KOPT-K1 (cell line): ENCODE measurements around the gene SAA1.

Source experiments
- H3K27ac ChIP-seq: fragments of 200-600 bp; sonication (generic); 2 replicates; pipeline ENCODE4 v1.5.1; 2016; ENCODE audit warnings: antibody characterized with exemption, mild to moderate bottlenecking, low read depth, low read length; ENCODE audit not compliant: poor library complexity, severe bottlenecking
- H3K36me3 ChIP-seq: fragments of 200-600 bp; sonication (generic); 2 replicates; pipeline ENCODE4 v1.5.1; 2017; ENCODE audit warnings: antibody characterized with exemption, mild to moderate bottlenecking, low read length, moderate library complexity; ENCODE audit not compliant: insufficient read depth
- H3K9me3 ChIP-seq: fragments of 200-600 bp; sonication (generic); 2 replicates; pipeline ENCODE4 v1.5.1; 2017; ENCODE audit warnings: antibody characterized with exemption, low read length, mild to moderate bottlenecking; ENCODE audit not compliant: insufficient read depth, poor library complexity, severe bottlenecking

SAA1 gene

GRCh38 chr11:18265949-18266348 is at the start of gene SAA1:
SAA1 (plus strand) TSS chr11:18266264; CDS start chr11:18266888, 624 bp downstream.
- H3K27ac ChIP-seq, result no peak within 1 kb of the TSS
- H3K36me3 ChIP-seq, result no peaks in the 10 kb centered on the region
- H3K9me3 ChIP-seq, result no peaks in the 10 kb centered on the region

DNA sequence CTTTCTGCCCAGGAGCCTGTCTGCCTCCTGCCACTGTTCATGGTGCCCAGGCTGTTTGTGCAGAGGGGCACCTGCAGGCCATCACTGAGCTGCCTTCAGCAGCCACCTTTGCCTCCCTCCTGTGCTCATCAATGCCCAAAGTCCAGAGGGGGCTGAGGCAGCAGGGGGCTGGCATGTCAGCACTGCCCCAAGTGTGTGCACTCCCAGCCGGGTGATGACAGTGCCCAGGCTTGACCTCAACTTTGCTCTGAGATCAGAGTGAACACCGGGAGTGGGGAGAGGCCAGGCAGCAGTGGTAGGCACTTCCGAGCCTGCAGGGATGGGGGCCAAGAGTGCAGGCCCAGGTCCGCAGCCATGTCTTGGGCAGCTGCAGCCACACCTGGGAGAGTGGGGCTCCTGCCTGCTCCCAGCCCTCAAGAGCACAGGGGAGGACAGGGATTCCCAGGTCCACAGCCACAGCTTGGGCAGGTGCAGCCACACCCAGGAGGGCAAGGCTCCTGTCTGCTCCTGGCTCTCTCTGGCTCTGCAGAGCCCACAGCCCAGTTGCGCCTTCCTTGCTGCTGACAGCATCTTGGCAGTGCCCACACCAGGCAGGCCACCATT is 44.7 kb upstream of the SAA1 start:
- Histone ChIP-seq H3K27ac (no peak overlapping the region), H3K9me3 (peaks cover 10% of the 10 kb centered on the region), H3K36me3 (no peaks in the 10 kb centered on the region)

GRCh38 chr11:18222814-18223421 is 43.1 kb upstream of the SAA1 start:
- Histone ChIP-seq H3K36me3 (no peaks in the 10 kb centered on the region), H3K9me3 (peaks cover 10% of the 10 kb centered on the region), H3K27ac (no peak overlapping the region)

GRCh38 chr11:18223591-18224387 is 42.3 kb upstream of the SAA1 start:
- Histone ChIP-seq H3K36me3 (no peaks in the 10 kb centered on the region), H3K27ac (no peak overlapping the region), H3K9me3 (peaks cover 10% of the 10 kb centered on the region)

DNA sequence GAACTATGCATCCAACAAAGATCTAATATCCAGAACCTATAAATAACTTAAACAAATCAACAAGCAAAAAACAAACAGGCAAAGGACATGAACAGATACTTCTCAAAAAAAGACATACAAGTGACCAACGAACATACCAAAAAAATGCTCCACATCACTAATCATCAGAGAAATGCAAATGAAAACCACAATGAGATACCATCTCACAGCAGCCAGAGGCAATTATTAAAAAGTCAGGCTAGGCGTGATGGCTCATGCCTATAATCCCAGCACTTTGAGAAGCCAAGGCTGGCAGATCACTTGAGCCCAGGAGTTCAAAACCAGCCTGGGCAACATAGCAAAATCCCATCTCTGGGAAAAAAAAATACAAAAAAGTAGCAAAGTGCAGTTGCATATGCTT is 40.2 kb upstream of the SAA1 start:
- Histone ChIP-seq H3K36me3 (no peaks in the 10 kb centered on the region), H3K9me3 (peaks cover 2% of the 10 kb centered on the region), H3K27ac (no peak overlapping the region)

DNA sequence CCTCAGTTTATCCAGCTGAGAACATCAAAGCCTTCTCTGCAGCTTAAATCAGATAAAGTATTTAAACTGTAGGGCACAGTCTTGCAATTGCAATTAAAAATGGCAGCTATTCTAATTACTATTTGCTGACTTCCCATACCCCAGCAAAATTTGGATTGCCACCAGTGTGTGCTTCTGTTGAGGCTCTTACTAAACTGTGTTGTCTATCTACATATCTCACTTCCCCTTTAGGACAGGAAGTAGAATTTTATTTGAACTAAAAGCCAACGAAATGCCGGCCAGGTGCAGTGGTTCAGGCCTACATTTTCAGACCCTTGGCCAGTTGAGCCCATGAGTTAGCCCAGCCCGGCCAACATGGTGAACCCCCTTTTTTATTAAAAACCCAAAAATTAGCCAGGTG is 36.6 kb upstream of the SAA1 start:
- Histone ChIP-seq H3K27ac (no peak overlapping the region), H3K36me3 (no peaks in the 10 kb centered on the region), H3K9me3 (no peaks in the 10 kb centered on the region)

GRCh38 chr11:18230859-18231258 is 35.2 kb upstream of the SAA1 start:
- H3K27ac ChIP-seq, result no peak overlapping the region
- no peaks in the 10 kb centered on the region for H3K36me3 ChIP-seq

GRCh38 chr11:18233912-18234311 is 32.2 kb upstream of the SAA1 start:
- no peak overlapping the region for H3K27ac ChIP-seq

More at GRCh38 chr11:18230859-18231258, 35.2 kb upstream of the SAA1 start:
- no peaks in the 10 kb centered on the region for H3K9me3 ChIP-seq

DNA sequence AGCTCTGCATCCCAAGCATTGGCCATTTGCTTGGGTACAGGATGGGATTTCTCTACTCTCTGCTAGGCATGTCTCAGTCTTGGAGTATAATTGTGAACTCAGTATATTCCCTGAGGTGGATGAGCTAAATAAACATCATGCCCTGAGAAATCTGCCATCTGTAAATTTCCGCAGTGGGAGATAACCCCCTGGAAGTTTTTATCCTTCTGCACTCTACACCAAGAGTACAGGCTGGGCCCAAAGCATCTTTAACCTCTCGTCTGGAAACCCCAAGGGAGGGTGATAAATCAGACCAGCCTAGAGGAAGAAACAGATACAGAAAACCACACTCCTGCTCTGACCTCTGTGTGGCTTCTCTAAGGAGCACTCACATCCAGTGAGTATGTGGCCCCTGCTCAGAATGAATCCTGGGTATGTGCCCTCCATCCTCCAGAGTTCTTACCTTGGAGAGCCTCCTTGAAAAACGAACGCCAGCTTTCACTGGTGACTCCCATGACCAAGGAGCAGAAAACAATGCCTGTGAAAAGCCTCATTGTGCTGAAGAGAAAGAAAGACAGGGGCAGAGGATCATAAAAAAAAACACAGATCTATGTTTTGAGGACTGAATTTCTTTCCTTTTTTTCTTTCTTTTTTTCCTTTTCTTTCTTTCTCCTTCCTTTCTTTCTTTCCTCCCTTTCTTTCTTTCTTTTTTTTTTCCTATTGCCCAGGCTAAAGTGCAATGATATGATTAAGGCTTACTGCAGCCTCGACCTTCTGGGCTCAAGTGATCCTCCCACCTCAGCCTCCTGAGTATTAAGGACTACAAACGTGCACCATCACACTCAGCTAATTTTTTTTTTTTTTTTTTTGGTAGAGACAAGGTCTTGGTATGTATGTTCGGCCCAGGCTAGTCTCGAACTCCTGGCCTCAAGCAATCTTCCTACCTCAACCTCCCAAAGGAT is 30.4 kb upstream of the SAA1 start:
- Histone ChIP-seq H3K27ac (no peak overlapping the region), H3K9me3 (no peaks in the 10 kb centered on the region), H3K36me3 (no peaks in the 10 kb centered on the region)

More at GRCh38 chr11:18233912-18234311, 32.2 kb upstream of the SAA1 start:
- H3K9me3 ChIP-seq, result no peaks in the 10 kb centered on the region
- no peaks in the 10 kb centered on the region for H3K36me3 ChIP-seq

GRCh38 chr11:18236664-18237356 is 29.3 kb upstream of the SAA1 start, which contains the start of gene SAA4:
SAA4 (minus strand) TSS chr11:18236802; CDS start chr11:18235926, 876 bp downstream.
- Histone ChIP-seq H3K36me3 (no peaks in the 10 kb centered on the region), H3K27ac (no peak within 1 kb of the TSS), H3K9me3 (no peaks in the 10 kb centered on the region)

DNA sequence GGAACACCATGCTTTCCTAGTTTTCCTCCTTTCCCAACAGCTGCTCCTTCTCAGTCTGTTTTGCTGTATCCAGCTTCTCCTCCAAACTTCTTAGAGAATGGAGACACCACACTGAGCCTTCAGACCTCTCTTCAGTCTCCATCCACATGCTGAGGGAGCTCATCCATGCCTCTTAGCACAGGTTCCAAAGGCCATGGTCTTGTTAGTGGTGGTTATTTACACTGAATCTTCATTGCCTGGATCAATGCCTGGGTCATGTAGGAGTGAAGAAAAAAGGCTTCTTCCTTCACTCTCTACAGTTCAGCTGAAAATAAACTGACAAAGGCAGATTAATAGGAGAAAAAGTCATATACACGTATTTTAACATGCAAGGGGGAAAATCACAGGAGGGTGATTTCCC is 26.4 kb upstream of the SAA1 start:
- no peak overlapping the region for H3K27ac ChIP-seq
- no peaks in the 10 kb centered on the region for H3K36me3 ChIP-seq
- no peaks in the 10 kb centered on the region for H3K9me3 ChIP-seq

GRCh38 chr11:18243783-18244362 is 22.2 kb upstream of the SAA1 start:
- Histone ChIP-seq H3K9me3 (no peaks in the 10 kb centered on the region), H3K27ac (no peak overlapping the region), H3K36me3 (no peaks in the 10 kb centered on the region)

DNA sequence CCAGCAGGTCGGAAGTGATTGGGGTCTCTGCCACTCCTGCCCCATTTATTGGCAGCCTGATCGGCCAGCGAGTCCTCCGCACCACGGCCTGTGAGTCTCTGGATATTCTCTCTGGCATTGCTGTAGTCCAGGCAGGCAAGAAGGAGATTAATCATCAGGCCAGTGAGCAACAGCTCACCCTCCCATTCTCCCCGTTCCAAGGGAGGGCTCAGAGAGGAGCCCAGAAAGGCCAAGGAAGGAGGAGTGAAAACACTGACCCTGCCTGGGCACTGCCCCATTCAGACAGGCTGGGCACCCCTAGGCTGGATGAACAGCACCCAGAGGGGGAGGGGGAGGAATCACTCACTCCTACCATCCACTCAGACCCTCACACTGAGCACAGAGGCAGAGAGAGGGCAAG is 20.7 kb upstream of the SAA1 start:
- H3K36me3 ChIP-seq, result no peaks in the 10 kb centered on the region

More for the DNA sequence above, 20.7 kb upstream of the SAA1 start:
- no peak overlapping the region for H3K27ac ChIP-seq
- H3K9me3 ChIP-seq, result no peaks in the 10 kb centered on the region
